Activated CD4-positive, alpha-beta T cell treated with anti-CD3 and anti-CD28 coated beads, Interleukin-2, amount 10 ng/mL, durations not matched to agents 24 days and 14 days (primary cell): Measurements from ENCODE around the gene EEF1AKMT4. TPM values are rescaled to one million over a fixed set of nuclear protein-coding genes. Genes with fewer than 3 reads are reported as not detected.

Source experiments
- total RNA-seq: library from RNA; stranded (reverse); gene quantifications from 2 replicates; pipeline ENCODE4 v1.2.3, GENCODE V29; 2022

EEF1AKMT4 gene
- total RNA-seq, 1 donor from 2014 or later: 14.3 TPM

Other genes starting within 250 kb of the EEF1AKMT4 start
- 19.7 and 22.1 TPM in 2 replicates for gene ABCC5, start 231.8 kb upstream of the EEF1AKMT4 start, total RNA-seq
- gene HTR3D, start 217.9 kb upstream of the EEF1AKMT4 start, total RNA-seq: not detected in 2 replicates
- gene HTR3C, start 196.6 kb upstream of the EEF1AKMT4 start, total RNA-seq: not detected in 2 replicates
- gene HTR3E, start 152.6 kb upstream of the EEF1AKMT4 start, total RNA-seq: not detected in 2 replicates
- gene EIF2B5, start 114.3 kb upstream of the EEF1AKMT4 start, total RNA-seq: 72.2 and 74.7 TPM in 2 replicates
- gene DVL3, start 94.3 kb upstream of the EEF1AKMT4 start, total RNA-seq: 49.0 and 54.5 TPM in 2 replicates
- 241 and 242 TPM in 2 replicates for gene AP2M1, start 74.8 kb upstream of the EEF1AKMT4 start, total RNA-seq
- 66.9 and 67.6 TPM in 2 replicates for gene ABCF3, start 63.5 kb upstream of the EEF1AKMT4 start, total RNA-seq
- gene VWA5B2, start 20.1 kb upstream of the EEF1AKMT4 start, total RNA-seq: not detected in 2 replicates
- 82.5 and 85.3 TPM in 2 replicates for gene ALG3, start 710 bp upstream of the EEF1AKMT4 start, total RNA-seq
- gene CAMK2N2, start 11.9 kb downstream of the EEF1AKMT4 start, total RNA-seq: 0.14 TPM in 2 replicates
- not detected in 2 replicates for gene ECE2, start 26.4 kb downstream of the EEF1AKMT4 start, total RNA-seq
- gene PSMD2, start 49.6 kb downstream of the EEF1AKMT4 start, total RNA-seq: 280 and 283 TPM in 2 replicates
- 680 and 700 TPM in 2 replicates for gene EIF4G1, start 64.9 kb downstream of the EEF1AKMT4 start, total RNA-seq
- 8.6 and 8.7 TPM in 2 replicates for gene FAM131A, start 87.9 kb downstream of the EEF1AKMT4 start, total RNA-seq
- gene CLCN2, start 111.9 kb downstream of the EEF1AKMT4 start, total RNA-seq: 8.3 and 8.4 TPM in 2 replicates
- gene POLR2H, start 112.0 kb downstream of the EEF1AKMT4 start, total RNA-seq: 159 and 161 TPM in 2 replicates
- not detected in 2 replicates for gene THPO, start 128.5 kb downstream of the EEF1AKMT4 start, total RNA-seq
- gene CHRD, start 130.4 kb downstream of the EEF1AKMT4 start, total RNA-seq: 0.07 TPM in 1 of 2 replicates, not detected in the other